Calu3 (cell line): ENCODE measurements around the gene LRMDA. TPM values are rescaled to one million over a fixed set of nuclear protein-coding genes. Genes with fewer than 3 reads are reported as not detected.

ENCODE experiments used
- BruUV-seq: library from RNA; stranded (reverse); fragments of 400-500 nt; replicated peaks from 2 replicates; lab custom pipeline; 2021; lab: Mats Ljungman, UMichigan
- CTCF ChIA-PET: fragments of 300-600 bp; sonication (Branson Sonifier 250); formaldehyde crosslinking; loops from one replicate; lab custom pipeline; 2022; ENCODE audit warnings: antibody characterized with exemption; lab: Charles Lee
- DNase-seq: peaks from one replicate; pipeline ENCODE4 v3.0.0; 2022
- H3K27ac Mint-ChIP-seq: one replicate; pipeline ENCODE4 v1.8.0; 2022; ENCODE audit warnings: mixed read lengths; ENCODE audit not compliant: unreplicated experiment
- H3K27me3 Mint-ChIP-seq: one replicate; pipeline ENCODE4 v1.8.0; 2022; ENCODE audit warnings: mixed read lengths; ENCODE audit not compliant: unreplicated experiment
- H3K36me3 Mint-ChIP-seq: one replicate; pipeline ENCODE4 v1.8.0; 2022; ENCODE audit warnings: mild to moderate bottlenecking, moderate library complexity, mixed read lengths; ENCODE audit not compliant: insufficient read depth, unreplicated experiment
- H3K4me1 Mint-ChIP-seq: one replicate; pipeline ENCODE4 v1.8.0; 2022; ENCODE audit warnings: mild to moderate bottlenecking, low read depth, mixed read lengths; ENCODE audit not compliant: unreplicated experiment
- H3K4me3 Mint-ChIP-seq: one replicate; pipeline ENCODE4 v1.8.0; 2022; ENCODE audit warnings: mild to moderate bottlenecking, low read depth, moderate library complexity, mixed read lengths; ENCODE audit not compliant: unreplicated experiment
- H3K9me3 Mint-ChIP-seq: one replicate; pipeline ENCODE4 v1.8.0; 2022; ENCODE audit warnings: low read depth, mixed read lengths; ENCODE audit not compliant: unreplicated experiment
- intact Hi-C: fragments of 100-400 bp; cut with micrococcal nuclease; formaldehyde crosslinking; loops from one replicate; pipeline ENCODE4 v1.10.0; 2022; ENCODE audit not compliant: unreplicated experiment
- total RNA-seq: library from RNA; stranded (reverse); gene quantifications from 2 replicates; pipeline ENCODE4 v1.2.3, GENCODE V29; 2022
- TF ChIP-seq, protein P1 (sequence below): fragments of 200-600 bp; IDR thresholded peaks from one replicate; pipeline ENCODE4 v1.8.0; 2022; ENCODE audit warnings: antibody characterized with exemption; ENCODE audit not compliant: unreplicated experiment

The LRMDA gene
- total RNA-seq, 1 experiment from 2014 or later = 7.6 TPM

DNA sequence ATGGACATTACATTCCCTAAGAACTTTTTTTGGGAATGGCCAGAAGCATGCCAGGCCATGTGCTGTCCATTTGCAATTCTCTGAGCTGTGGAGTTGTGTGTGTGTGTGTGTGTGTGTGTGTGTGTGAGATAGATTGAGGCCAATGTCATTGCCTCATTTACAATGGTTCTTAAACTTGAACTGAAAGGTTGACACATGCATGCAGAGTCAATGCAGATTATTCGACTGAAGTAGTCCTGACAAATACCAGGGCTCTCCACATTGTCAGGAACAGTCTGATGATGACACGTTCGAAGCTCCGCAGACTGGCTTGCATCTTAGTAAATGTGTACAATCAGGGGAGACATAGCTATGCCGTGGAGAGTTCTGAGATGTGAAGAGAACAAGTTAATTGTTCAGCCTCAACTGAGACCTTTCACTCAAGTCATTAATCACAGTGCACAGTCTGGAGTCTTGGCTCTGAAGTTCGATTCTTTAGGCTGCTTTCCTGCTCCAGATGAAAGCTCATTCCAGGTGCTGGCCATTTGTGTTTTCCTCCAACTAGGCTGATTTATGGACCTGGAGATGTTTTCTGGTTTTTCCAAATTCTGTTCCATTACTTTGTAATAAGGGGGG, 921.9 kb downstream of the LRMDA start:
- CTCF ChIA-PET = no interaction called here
- Mint-ChIP-seq H3K9me3 (peaks cover 28% of the 10 kb centered on the region), H3K27me3 (no peaks in the 10 kb centered on the region), H3K36me3 (no peaks in the 10 kb centered on the region), H3K27ac (no peak overlapping the region), H3K4me3 (no peak overlapping the region), H3K4me1 (no peaks in the 10 kb centered on the region)
- BruUV-seq = no TSS peak
- intact Hi-C loops = no loop called here
- DNase-seq = no peak
- TF ChIP-seq, protein P1, sequence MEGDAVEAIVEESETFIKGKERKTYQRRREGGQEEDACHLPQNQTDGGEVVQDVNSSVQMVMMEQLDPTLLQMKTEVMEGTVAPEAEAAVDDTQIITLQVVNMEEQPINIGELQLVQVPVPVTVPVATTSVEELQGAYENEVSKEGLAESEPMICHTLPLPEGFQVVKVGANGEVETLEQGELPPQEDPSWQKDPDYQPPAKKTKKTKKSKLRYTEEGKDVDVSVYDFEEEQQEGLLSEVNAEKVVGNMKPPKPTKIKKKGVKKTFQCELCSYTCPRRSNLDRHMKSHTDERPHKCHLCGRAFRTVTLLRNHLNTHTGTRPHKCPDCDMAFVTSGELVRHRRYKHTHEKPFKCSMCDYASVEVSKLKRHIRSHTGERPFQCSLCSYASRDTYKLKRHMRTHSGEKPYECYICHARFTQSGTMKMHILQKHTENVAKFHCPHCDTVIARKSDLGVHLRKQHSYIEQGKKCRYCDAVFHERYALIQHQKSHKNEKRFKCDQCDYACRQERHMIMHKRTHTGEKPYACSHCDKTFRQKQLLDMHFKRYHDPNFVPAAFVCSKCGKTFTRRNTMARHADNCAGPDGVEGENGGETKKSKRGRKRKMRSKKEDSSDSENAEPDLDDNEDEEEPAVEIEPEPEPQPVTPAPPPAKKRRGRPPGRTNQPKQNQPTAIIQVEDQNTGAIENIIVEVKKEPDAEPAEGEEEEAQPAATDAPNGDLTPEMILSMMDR = no peak

DNA sequence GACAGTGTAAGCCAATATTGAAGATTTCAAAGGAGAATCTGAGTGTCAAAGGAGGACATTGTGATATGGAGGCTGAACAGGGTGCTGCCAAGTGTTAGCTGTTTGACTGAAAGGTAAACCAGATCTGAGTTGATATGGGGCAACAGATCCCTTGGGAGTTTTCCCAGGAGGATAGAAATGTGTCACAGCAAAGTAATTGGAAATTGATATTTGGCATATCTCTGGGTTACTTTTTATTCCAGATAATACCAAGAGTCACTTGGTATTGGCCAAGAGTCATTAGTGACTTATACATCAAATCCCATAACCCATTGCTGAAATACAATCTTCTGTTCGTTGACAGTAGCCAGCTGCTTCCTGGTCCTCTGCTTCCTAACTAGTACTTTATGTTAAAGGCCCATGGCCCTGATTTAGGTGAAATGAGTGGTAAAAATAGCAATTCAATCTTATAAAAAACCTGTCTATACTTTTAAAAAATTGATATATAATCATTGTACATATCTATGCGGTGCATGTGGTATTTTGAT, 922.9 kb downstream of the LRMDA start:
- intact Hi-C loops = no loop called here
- CTCF ChIA-PET = no interaction called here
- Mint-ChIP-seq H3K4me1 (no peaks in the 10 kb centered on the region), H3K27me3 (no peaks in the 10 kb centered on the region), H3K4me3 (no peak overlapping the region), H3K9me3 (peaks cover 24% of the 10 kb centered on the region), H3K36me3 (no peaks in the 10 kb centered on the region), H3K27ac (no peak overlapping the region)
- TF ChIP-seq, protein P1 = no peak
- no peak for DNase-seq
- no TSS peak for BruUV-seq

DNA sequence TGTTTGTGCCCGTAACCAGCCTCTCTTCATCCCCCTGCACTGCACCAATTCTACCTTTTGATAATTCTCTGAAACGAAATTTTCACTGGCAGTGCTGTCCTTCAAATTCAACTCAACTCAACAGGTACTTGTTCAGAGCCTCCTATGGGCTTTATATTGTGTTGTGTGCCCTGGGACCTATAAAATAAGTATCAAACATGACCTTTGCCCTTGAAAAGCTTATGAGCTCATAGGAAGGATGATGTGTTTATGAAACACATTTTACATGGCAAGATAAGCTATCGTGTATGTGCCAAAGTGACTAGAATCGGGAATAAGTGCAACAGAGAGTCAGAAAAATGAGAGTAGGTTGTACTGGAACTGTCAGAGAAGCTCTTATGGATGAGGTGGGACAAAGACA, 923.5 kb downstream of the LRMDA start:
- TF ChIP-seq, protein P1 = no peak
- Mint-ChIP-seq H3K4me3 (no peak overlapping the region), H3K9me3 (peaks cover 22% of the 10 kb centered on the region), H3K27me3 (no peaks in the 10 kb centered on the region), H3K36me3 (no peaks in the 10 kb centered on the region), H3K27ac (no peak overlapping the region), H3K4me1 (no peaks in the 10 kb centered on the region)
- CTCF ChIA-PET = no interaction called here
- intact Hi-C loops = no loop called here
- no TSS peak for BruUV-seq
- DNase-seq = no peak

DNA sequence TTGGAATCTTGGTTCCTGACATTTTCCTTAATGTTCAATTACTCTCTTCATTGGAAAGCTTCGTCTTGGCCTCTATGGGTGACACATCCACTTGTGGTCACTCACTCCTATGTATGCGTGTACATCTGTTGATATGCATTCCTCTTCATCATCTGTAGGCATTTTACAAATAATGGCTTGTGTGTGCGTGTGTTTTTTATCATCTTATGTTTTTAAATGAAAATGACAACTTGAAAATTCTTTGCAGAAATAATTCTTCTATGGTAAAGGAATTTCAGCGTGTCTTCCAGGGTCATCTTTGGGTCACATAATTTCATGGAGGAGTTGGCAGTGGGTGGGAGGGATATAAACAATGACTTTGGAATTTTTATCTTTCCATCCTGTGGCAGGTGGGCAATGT, 925.1 kb downstream of the LRMDA start:
- Mint-ChIP-seq H3K4me3 (no peak overlapping the region), H3K27ac (no peak overlapping the region), H3K9me3 (peaks cover 29% of the 10 kb centered on the region), H3K4me1 (no peaks in the 10 kb centered on the region), H3K36me3 (no peaks in the 10 kb centered on the region), H3K27me3 (no peaks in the 10 kb centered on the region)
- TF ChIP-seq, protein P1 = no peak
- intact Hi-C loops = no loop called here
- no TSS peak for BruUV-seq
- DNase-seq = no peak
- CTCF ChIA-PET = no interaction called here
